ENCODE results near the gene HSD17B4. TPM values are rescaled to one million over a fixed set of nuclear protein-coding genes. Genes with fewer than 3 reads are reported as not detected.
"Not testable (repeated sequence)": the region's sequence is repeated elsewhere in the genome, so short reads cannot be mapped to it uniquely, and the experiment has no call there.

The HSD17B4 gene
- polyA plus RNA-seq, 1 donor from 2014 or later = 117 TPM

DNA sequence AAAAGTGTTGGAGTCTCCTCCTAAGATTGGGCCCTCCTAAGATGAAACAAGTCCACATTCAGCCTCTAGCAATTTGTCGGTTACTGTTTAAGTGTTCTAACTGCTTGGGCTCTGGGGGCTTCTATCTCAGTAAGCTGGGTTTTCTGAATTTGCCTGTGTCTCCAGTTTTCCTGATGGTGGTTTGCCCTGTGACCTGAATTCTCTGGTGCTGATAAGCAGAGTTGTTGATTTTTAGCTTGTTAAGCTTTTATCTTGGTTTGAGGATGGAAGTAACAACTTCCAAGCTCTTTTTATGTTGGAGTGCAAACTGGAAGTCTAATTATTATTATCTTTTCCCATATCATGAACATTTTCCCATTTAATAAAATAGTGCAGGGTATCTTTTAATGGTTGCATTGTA is 30.9 kb downstream of the HSD17B4 start:
- Mint-ChIP-seq H3K4me1 (peaks cover 0 to 2% (median 0%) of the 10 kb centered on the region in 3 donors), H3K9me3 (no peaks in the 10 kb centered on the region), H3K36me3 (peaks cover 12% of the 10 kb centered on the region), H3K27me3 (no peaks in the 10 kb centered on the region), H3K27ac (no peak overlapping the region), H3K4me3 (no peak overlapping the region)

DNA sequence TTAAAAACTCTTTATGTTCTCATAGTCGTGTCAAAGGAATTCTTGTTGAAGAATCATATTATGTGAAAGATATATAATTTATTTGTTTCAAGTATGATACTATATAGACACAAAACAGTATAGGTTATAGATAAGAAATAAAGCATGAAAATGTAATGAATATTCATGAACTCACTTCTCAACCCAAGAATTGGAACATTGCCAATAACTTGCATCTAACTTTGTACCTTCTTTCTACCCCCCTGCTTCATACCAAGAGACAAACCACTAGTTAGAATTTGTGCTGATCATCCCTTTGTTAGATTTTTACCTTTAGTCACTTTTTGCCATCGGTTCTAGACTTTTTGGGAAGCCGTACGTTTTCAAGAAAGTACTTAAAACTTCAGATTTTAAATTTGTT is 32.6 kb downstream of the HSD17B4 start:
- H3K27me3 Mint-ChIP-seq = no peaks in the 10 kb centered on the region
- no peaks in the 10 kb centered on the region for H3K9me3 Mint-ChIP-seq
- peaks cover 6% of the 10 kb centered on the region for H3K36me3 Mint-ChIP-seq
- peaks cover 0 to 2% (median 0%) of the 10 kb centered on the region in 3 donors for H3K4me1 Mint-ChIP-seq
- H3K27ac Mint-ChIP-seq = no peak overlapping the region
- H3K4me3 Mint-ChIP-seq = no peak overlapping the region

DNA sequence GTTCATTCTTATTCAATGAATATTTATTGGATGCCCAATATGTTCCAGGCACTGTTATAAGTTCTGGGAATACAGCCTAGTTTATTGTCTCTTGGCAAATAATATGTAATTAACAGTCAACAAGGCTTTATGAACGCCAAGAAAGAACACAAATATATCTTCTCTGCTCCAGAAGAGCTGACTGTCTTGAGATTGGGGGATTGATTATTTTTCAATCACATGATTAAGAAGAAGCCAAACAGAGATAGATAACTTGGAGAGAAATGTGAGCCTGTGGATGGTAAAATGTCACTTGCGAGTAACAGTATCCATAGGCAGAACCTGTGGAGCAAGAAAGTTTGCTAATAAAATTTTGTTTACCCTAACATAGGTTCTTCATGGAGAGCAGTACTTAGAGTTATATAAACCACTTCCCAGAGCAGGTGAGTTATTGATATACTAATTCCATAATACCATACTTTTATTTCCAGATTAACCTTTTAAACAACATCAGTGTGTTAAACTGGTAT is 49.4 kb downstream of the HSD17B4 start:
- Mint-ChIP-seq H3K9me3 (peaks cover 7 to 13% (median 10%) of the 10 kb centered on the region in 3 donors), H3K36me3 (peaks cover 25% of the 10 kb centered on the region), H3K4me1 (no peaks in the 10 kb centered on the region), H3K27me3 (no peaks in the 10 kb centered on the region), H3K4me3 (no peak overlapping the region), H3K27ac (no peak overlapping the region)

DNA sequence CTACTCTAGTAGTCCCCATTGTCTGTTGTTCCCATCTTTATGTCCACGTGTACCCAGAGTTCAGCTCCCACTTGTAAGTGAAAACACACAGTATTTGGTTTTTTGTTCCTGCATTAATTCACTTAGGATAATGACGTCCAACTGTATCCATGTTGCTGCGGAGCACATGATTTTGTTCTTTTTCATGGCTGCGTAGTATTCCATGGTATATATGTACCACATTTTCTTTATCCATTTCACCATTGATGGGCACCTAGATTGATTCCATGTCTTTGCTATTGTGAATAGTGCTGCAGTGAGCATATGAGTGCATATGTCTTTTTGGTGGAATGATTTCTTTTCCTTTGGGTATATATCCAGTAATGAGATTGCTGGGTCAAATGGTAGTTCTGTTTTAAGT is 51.6 kb downstream of the HSD17B4 start:
- not testable (repeated sequence) for H3K4me1 Mint-ChIP-seq
- peaks cover 38% of the 10 kb centered on the region for H3K36me3 Mint-ChIP-seq

DNA sequence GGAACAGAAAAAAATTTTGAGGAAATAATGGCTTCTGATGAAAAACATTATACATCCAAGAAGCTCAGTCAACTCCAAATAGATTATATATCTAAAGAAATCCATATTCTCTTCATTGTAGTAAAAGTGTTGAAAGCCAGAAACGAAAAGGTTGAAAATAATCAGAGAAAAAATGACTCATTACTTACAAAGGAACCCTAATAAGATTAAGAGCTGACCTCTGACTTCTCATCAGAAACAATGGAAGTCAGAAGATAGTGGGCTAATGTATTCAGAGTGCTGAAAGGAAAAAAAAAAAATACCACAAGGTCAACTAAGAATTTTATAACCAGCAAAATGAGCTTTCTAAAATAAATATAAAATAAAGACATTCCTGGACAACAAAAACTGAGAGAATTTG is 60.0 kb downstream of the HSD17B4 start:
- H3K4me3 Mint-ChIP-seq = peak overlapping the region in 1 of 4 donors; percentile 21
- no peaks in the 10 kb centered on the region for H3K27me3 Mint-ChIP-seq
- H3K27ac Mint-ChIP-seq = no peak overlapping the region
- H3K36me3 Mint-ChIP-seq = peaks cover 39% of the 10 kb centered on the region
- H3K9me3 Mint-ChIP-seq = peaks cover 0 to 2% (median 0%) of the 10 kb centered on the region in 3 donors
- no peaks in the 10 kb centered on the region for H3K4me1 Mint-ChIP-seq

More for the DNA sequence above, 51.6 kb downstream of the HSD17B4 start:
- Mint-ChIP-seq H3K9me3 (peaks cover 7 to 13% (median 10%) of the 10 kb centered on the region in 3 donors), H3K27ac (peak overlapping the region in 1 of 3 donors; percentile 39)
- H3K4me3 Mint-ChIP-seq, H3K27me3 Mint-ChIP-seq: not testable (repeated sequence)

DNA sequence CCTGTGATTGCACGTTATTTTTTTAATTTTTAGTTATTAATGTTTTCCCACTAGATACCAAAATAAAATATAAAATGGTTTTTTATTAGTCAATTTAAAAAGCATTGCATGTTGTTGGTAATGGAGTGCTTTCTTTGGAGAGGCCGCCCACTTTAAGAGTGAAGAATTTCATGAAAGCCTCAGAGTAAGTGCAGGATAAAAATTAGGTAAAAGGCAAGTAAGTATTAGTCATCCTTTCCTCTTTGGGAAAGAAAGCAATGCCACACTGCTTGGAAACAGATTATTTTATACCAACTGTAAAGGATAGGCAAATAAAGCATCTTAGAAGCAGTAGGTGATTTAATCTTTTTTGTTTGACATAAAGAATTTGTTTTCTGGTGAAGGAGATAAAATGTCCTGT is 62.9 kb downstream of the HSD17B4 start:
- Mint-ChIP-seq H3K27me3 (no peaks in the 10 kb centered on the region), H3K27ac (no peak overlapping the region), H3K4me1 (no peaks in the 10 kb centered on the region), H3K36me3 (peaks cover 25% of the 10 kb centered on the region), H3K4me3 (no peak overlapping the region), H3K9me3 (peaks cover 0 to 4% (median under 1%) of the 10 kb centered on the region in 3 donors)

- H3K9me3 Mint-ChIP-seq = not testable (repeated sequence)
These were observed 64.8 kb downstream of the HSD17B4 start for GRCh38 chr5:119517115-119517514.

DNA sequence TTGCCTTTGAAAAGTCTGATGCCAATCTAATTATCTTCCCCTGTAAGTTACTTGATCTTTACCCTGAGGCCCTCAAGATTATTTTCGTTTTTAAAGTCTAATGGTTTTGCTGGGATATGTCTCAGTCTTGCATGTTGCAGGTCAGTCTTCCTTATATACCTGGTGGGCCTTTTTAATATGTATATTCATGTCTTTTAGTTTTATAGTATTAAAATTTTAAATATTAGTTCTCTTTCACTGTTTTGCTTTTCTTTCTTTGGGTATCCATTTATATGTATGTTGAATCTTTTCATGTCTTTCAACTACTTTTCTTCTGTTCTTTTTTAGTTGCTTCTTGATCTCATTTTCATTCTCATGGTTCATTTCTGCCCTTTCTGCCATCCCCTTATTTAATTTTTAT is 68.9 kb downstream of the HSD17B4 start:
- Mint-ChIP-seq H3K9me3 (peaks cover 2 to 7% (median 3%) of the 10 kb centered on the region in 3 donors), H3K27ac (no peak overlapping the region), H3K27me3 (no peaks in the 10 kb centered on the region), H3K36me3 (peaks cover 8% of the 10 kb centered on the region), H3K4me1 (peaks cover 0 to 1% (median 0%) of the 10 kb centered on the region in 3 donors), H3K4me3 (no peak overlapping the region)

More at GRCh38 chr5:119517115-119517514, 64.8 kb downstream of the HSD17B4 start:
- H3K4me1 Mint-ChIP-seq, H3K27ac Mint-ChIP-seq, H3K27me3 Mint-ChIP-seq, H3K4me3 Mint-ChIP-seq: not testable (repeated sequence)
- peaks cover 17% of the 10 kb centered on the region for H3K36me3 Mint-ChIP-seq

- Mint-ChIP-seq H3K27ac (no peak overlapping the region), H3K27me3 (no peaks in the 10 kb centered on the region), H3K9me3 (peaks cover 2 to 7% (median 3%) of the 10 kb centered on the region in 3 donors), H3K36me3 (peaks cover 9% of the 10 kb centered on the region), H3K4me3 (no peak overlapping the region), H3K4me1 (peaks cover 0 to 1% (median 0%) of the 10 kb centered on the region in 3 donors)
These were observed 70.5 kb downstream of the HSD17B4 start for GRCh38 chr5:119522841-119523240.

GRCh38 chr5:119524485-119524884 is 72.2 kb downstream of the HSD17B4 start:
- Mint-ChIP-seq H3K27me3 (no peaks in the 10 kb centered on the region), H3K27ac (no peak overlapping the region), H3K9me3 (peaks cover 0 to 7% (median 3%) of the 10 kb centered on the region in 3 donors), H3K4me3 (no peak overlapping the region), H3K4me1 (peaks cover 0 to 1% (median 0%) of the 10 kb centered on the region in 3 donors), H3K36me3 (peaks cover 10% of the 10 kb centered on the region)

DNA sequence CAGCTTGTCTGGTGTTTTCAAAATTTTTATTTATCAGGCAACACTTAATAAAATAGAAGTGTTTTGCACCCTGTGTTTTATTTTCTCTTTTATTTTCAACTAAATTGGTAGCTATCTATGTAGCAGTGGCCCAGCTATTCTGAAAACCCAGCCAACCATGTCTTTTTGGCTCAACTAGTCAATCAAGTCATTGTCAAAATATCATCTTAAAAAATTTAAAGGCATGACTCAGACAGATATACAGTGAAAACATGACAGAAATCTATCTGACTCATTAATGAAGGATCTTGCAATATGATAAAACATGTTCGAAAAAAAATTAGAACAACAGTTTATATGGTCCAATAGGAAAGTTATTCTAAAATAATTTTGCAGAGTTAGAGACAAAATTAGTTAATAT is 75.1 kb downstream of the HSD17B4 start:
- Mint-ChIP-seq H3K4me3 (no peak overlapping the region), H3K4me1 (peaks cover 0 to 1% (median 0%) of the 10 kb centered on the region in 3 donors), H3K27ac (no peak overlapping the region), H3K36me3 (peaks cover 10% of the 10 kb centered on the region), H3K9me3 (peaks cover 0 to 3% (median 0%) of the 10 kb centered on the region in 3 donors), H3K27me3 (no peaks in the 10 kb centered on the region)

GRCh38 chr5:119529811-119530210 is 77.5 kb downstream of the HSD17B4 start:
- no peak overlapping the region for H3K4me3 Mint-ChIP-seq
- peaks cover 0 to 1% (median 1%) of the 10 kb centered on the region in 3 donors for H3K4me1 Mint-ChIP-seq
- peaks cover 19% of the 10 kb centered on the region for H3K36me3 Mint-ChIP-seq
- no peak overlapping the region for H3K27ac Mint-ChIP-seq
- H3K9me3 Mint-ChIP-seq = no peaks in the 10 kb centered on the region
- no peaks in the 10 kb centered on the region for H3K27me3 Mint-ChIP-seq

- Mint-ChIP-seq H3K36me3 (peaks cover 26% of the 10 kb centered on the region), H3K4me3 (no peak overlapping the region)
These were observed 80.3 kb downstream of the HSD17B4 start for GRCh38 chr5:119532637-119533036.

DNA sequence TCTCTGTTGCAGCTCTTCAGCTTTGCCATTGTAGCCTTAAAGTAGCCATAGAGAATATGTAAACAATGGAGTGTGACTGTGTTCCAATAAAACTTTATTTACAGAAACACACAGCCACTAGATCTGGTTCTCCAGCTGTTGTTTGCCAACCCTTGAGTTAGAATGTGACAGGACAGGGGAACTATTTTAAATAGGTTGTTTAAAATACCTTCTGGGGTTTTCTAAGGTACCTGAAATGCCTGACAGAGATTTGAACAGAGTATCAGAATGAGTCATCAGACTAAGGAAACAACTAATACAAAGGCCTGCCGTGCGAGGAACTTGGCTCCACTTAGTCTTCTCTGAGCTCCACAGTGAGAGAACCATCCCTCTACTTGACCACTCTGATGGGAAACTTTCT is 85.4 kb downstream of the HSD17B4 start:
- peaks cover 37% of the 10 kb centered on the region for H3K36me3 Mint-ChIP-seq
- H3K9me3 Mint-ChIP-seq = no peaks in the 10 kb centered on the region
- no peaks in the 10 kb centered on the region for H3K27me3 Mint-ChIP-seq
- peak overlapping the region in 1 of 3 donors; percentile 16 for H3K27ac Mint-ChIP-seq
- H3K4me3 Mint-ChIP-seq = no peak overlapping the region
- H3K4me1 Mint-ChIP-seq = peaks cover 0 to 6% (median 0%) of the 10 kb centered on the region in 3 donors

More at GRCh38 chr5:119532637-119533036, 80.3 kb downstream of the HSD17B4 start:
- H3K4me1 Mint-ChIP-seq = peaks cover 0 to 3% (median 0%) of the 10 kb centered on the region in 3 donors
- H3K9me3 Mint-ChIP-seq = no peaks in the 10 kb centered on the region
- H3K27me3 Mint-ChIP-seq = no peaks in the 10 kb centered on the region
- no peak overlapping the region for H3K27ac Mint-ChIP-seq

DNA sequence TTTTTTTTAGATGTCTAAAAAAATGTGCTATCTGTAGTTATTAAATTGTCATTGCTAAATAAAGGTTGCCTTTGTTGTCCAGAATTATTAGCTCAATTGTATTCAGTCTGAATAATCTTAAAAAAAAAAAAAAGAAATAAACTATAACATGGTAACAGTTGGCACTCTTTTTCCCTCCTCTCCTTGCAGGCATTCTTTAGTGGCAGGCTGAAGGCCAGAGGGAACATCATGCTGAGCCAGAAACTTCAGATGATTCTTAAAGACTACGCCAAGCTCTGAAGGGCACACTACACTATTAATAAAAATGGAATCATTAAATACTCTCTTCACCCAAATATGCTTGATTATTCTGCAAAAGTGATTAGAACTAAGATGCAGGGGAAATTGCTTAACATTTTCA is 89.4 kb downstream of the HSD17B4 start:
- Mint-ChIP-seq H3K9me3 (no peaks in the 10 kb centered on the region), H3K27ac (no peak overlapping the region), H3K4me3 (no peak overlapping the region), H3K4me1 (peaks cover 0 to 5% (median 0%) of the 10 kb centered on the region in 3 donors), H3K27me3 (no peaks in the 10 kb centered on the region), H3K36me3 (peaks cover 25% of the 10 kb centered on the region)

DNA sequence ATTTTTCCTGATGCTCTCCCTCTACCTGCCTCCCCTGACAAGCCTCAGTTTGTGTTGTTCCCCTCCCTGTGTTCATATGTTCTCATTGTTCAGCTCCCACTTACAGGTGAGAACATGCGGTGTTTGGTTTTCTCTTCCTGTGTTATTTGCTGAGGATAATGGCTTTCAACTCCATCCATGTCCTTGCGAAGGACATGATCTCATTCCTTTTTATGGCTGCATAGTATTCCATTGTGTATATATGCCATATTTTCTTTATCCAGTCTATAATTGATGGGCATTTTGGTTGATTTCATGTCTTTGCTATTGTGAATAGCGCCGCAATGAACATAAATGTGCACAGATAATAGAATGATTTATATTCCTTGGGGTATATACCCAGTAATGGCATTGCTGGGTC is 99.5 kb downstream of the HSD17B4 start:
- H3K36me3 Mint-ChIP-seq = peaks cover 11% of the 10 kb centered on the region
- H3K9me3 Mint-ChIP-seq = peaks cover 0 to 5% (median 3%) of the 10 kb centered on the region in 3 donors
- H3K4me1 Mint-ChIP-seq = no peaks in the 10 kb centered on the region
- no peak overlapping the region for H3K4me3 Mint-ChIP-seq
- H3K27me3 Mint-ChIP-seq = no peaks in the 10 kb centered on the region
- no peak overlapping the region for H3K27ac Mint-ChIP-seq
